Measurements from ENCODE around the gene SELENOV. TPM values are rescaled to one million over a fixed set of nuclear protein-coding genes. Genes with fewer than 3 reads are reported as not detected.

Gene SELENOV
- total RNA-seq, 2 donors from 2014 or later = not detected

- TF ChIP-seq, protein P1, sequence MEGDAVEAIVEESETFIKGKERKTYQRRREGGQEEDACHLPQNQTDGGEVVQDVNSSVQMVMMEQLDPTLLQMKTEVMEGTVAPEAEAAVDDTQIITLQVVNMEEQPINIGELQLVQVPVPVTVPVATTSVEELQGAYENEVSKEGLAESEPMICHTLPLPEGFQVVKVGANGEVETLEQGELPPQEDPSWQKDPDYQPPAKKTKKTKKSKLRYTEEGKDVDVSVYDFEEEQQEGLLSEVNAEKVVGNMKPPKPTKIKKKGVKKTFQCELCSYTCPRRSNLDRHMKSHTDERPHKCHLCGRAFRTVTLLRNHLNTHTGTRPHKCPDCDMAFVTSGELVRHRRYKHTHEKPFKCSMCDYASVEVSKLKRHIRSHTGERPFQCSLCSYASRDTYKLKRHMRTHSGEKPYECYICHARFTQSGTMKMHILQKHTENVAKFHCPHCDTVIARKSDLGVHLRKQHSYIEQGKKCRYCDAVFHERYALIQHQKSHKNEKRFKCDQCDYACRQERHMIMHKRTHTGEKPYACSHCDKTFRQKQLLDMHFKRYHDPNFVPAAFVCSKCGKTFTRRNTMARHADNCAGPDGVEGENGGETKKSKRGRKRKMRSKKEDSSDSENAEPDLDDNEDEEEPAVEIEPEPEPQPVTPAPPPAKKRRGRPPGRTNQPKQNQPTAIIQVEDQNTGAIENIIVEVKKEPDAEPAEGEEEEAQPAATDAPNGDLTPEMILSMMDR (IDR thresholded peaks at IDR 0.05) = no peak
- no peaks in the 10 kb centered on the region for H3K36me3 ChIP-seq
- H3K27ac ChIP-seq = no peak overlapping the region
- DNase-seq (ENCODE audit: low spot score) = no peak
- H3K4me3 ChIP-seq = no peak overlapping the region
- no peaks in the 10 kb centered on the region for H3K9me3 ChIP-seq
- H3K4me1 ChIP-seq = peaks cover 0 to 6% of the 10 kb centered on the region in 2 donors
- H3K27me3 ChIP-seq = no peaks in the 10 kb centered on the region
These were observed 29.4 kb downstream of the SELENOV start for GRCh38 chr19:39544226-39544903.

- peaks cover 0 to 6% of the 10 kb centered on the region in 2 donors for H3K4me1 ChIP-seq
- no peaks in the 10 kb centered on the region for H3K36me3 ChIP-seq
- H3K4me3 ChIP-seq = no peak overlapping the region
- TF ChIP-seq, protein P1 (IDR thresholded peaks at IDR 0.05) = no peak
- H3K27ac ChIP-seq = no peak overlapping the region
- H3K9me3 ChIP-seq = no peaks in the 10 kb centered on the region
- no peaks in the 10 kb centered on the region for H3K27me3 ChIP-seq
- no peak for DNase-seq (ENCODE audit: low spot score)
These were observed 30.0 kb downstream of the SELENOV start for GRCh38 chr19:39544911-39545310.

DNA sequence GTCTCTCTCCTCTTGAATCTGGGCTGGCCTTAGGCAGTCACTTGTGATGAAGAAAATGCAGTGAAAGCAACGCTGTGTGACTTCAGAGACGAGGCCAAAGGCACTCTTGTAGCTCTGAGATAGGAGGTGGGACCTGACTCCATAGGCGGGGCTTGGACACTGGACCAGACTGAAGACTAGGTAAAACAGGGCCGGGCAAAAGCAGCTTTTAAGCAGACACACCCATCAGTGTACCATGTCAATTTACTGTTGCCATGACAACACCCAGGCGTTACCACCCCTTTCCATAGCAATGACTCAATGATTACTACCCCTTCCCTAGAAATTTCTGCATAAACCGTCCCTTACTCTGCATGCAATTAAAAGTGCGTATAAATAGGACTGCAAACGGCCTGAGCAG, 31.7 kb downstream of the SELENOV start:
- H3K4me1 ChIP-seq = no peaks in the 10 kb centered on the region
- no peaks in the 10 kb centered on the region for H3K27me3 ChIP-seq
- DNase-seq (ENCODE audit: low spot score) = no peak
- H3K36me3 ChIP-seq = no peaks in the 10 kb centered on the region
- TF ChIP-seq, protein P1 (IDR thresholded peaks at IDR 0.05) = no peak
- no peaks in the 10 kb centered on the region for H3K9me3 ChIP-seq
- H3K4me3 ChIP-seq = no peak overlapping the region
- H3K27ac ChIP-seq = no peak overlapping the region

GRCh38 chr19:39550197-39550596, 35.3 kb downstream of the SELENOV start:
- no peaks in the 10 kb centered on the region for H3K27me3 ChIP-seq
- no peak for DNase-seq (ENCODE audit: low spot score)

DNA sequence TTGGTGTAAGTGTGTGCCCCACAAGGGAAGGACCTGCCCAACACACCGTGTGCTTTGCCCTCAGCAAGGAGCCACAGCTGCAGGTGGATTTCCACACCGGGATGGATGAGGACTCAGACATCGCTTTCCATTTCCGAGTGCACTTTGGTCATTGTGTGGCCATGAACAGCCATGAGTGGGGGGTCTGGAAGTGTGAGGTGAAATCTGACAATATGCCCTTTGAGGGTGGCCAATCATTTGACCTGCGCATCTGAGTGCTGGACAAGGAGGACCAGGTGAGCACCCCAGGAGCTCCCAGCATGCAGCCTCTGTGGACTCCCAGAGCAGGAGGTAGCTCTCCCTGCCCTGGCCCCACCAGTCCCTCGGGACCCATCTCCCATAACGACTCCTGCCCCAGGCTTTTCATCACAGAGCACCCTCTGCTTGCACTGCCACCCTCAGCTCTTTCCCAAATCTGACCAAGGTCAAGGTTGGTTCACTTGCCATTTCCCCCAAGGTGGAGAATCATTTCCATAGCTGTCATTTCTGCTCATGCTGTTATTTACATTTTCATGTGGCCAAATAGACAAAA, 38.2 kb downstream of the SELENOV start:
- no peak overlapping the region for H3K27ac ChIP-seq
- H3K4me1 ChIP-seq = no peaks in the 10 kb centered on the region
- no peaks in the 10 kb centered on the region for H3K36me3 ChIP-seq
- no peaks in the 10 kb centered on the region for H3K27me3 ChIP-seq
- TF ChIP-seq, protein P1 (IDR thresholded peaks at IDR 0.05) = no peak
- H3K4me3 ChIP-seq = no peak overlapping the region
- DNase-seq (ENCODE audit: low spot score) = no peak
- H3K9me3 ChIP-seq = no peaks in the 10 kb centered on the region

More at GRCh38 chr19:39550197-39550596, 35.3 kb downstream of the SELENOV start:
- Histone ChIP-seq H3K4me1 (no peaks in the 10 kb centered on the region), H3K9me3 (no peaks in the 10 kb centered on the region), H3K36me3 (no peaks in the 10 kb centered on the region), H3K27ac (no peak overlapping the region), H3K4me3 (no peak overlapping the region)
- TF ChIP-seq, protein P1 (IDR thresholded peaks at IDR 0.05) = no peak
